ENCODE results near the gene PSTPIP2.

Gene PSTPIP2

DNA sequence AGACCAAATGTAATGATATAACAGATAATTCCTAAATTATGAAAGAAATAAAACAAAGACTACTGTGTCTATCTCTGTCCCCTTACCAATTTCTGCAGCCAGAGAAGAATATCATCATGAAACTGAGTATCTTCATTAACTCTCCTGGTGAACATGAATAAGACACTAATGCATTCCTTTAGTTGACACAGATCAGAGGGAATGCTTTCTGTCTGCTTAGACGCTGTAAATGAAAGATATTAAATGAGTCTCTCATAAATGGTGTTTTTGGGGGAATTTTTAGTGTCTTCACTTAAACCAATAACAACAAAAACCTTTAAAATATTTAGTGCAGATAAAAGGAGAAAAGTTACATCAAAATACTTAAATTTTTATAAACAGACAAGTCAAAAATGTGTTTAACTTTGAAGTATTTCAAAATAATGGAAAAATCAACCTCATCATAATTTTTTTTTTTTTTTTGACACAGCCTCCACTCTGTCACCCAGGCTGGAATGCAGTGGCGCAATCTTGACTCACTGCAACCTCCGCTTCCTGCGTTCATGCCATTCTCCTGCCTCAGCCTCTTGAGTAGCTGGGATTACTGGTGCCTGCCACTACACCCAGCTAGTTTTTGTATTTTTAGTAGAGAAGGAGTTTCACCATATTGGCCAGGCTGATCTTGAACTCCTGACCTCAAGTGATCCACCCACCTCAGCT lies 120.9 kb downstream of the PSTPIP2 start:
- H3K4me2 ChIP-seq (ENCODE audit: low read depth, low read length, poor library complexity, severe bottlenecking), result no peak overlapping the region
- H3K79me2 ChIP-seq (ENCODE audit: insufficient read depth, low read length), result no peaks in the 10 kb centered on the region
- H3K36me3 ChIP-seq (ENCODE audit: insufficient read depth, low read length), result peaks cover 93% of the 10 kb centered on the region
- no peak overlapping the region for H2AFZ ChIP-seq (ENCODE audit: low read length)
- no peaks in the 10 kb centered on the region for H3K9me3 ChIP-seq (ENCODE audit: insufficient read depth, low read depth, low read length)
- TF ChIP-seq, protein P1, sequence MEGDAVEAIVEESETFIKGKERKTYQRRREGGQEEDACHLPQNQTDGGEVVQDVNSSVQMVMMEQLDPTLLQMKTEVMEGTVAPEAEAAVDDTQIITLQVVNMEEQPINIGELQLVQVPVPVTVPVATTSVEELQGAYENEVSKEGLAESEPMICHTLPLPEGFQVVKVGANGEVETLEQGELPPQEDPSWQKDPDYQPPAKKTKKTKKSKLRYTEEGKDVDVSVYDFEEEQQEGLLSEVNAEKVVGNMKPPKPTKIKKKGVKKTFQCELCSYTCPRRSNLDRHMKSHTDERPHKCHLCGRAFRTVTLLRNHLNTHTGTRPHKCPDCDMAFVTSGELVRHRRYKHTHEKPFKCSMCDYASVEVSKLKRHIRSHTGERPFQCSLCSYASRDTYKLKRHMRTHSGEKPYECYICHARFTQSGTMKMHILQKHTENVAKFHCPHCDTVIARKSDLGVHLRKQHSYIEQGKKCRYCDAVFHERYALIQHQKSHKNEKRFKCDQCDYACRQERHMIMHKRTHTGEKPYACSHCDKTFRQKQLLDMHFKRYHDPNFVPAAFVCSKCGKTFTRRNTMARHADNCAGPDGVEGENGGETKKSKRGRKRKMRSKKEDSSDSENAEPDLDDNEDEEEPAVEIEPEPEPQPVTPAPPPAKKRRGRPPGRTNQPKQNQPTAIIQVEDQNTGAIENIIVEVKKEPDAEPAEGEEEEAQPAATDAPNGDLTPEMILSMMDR (conservative IDR thresholded peaks at IDR 0.05; ENCODE audit: low read length), result no peak
- TF ChIP-seq EZH2phosphoT487 (IDR thresholded peaks at IDR 0.05; ENCODE audit: borderline replicate concordance), result no peak
- no peaks in the 10 kb centered on the region for H3K9me2 ChIP-seq (replicated peaks; ENCODE audit: low read depth, low read length)
- H4K20me1 ChIP-seq (ENCODE audit: insufficient read depth, low read length, poor library complexity, severe bottlenecking), result no peaks in the 10 kb centered on the region
- no peak overlapping the region for H3K9ac ChIP-seq (ENCODE audit: low read depth, low read length, poor library complexity, severe bottlenecking)
- H3K4me1 ChIP-seq (ENCODE audit: insufficient read depth, low read length, poor library complexity, severe bottlenecking), result no peaks in the 10 kb centered on the region
- H3K27me3 ChIP-seq (ENCODE audit: insufficient read depth, low read length, poor library complexity, severe bottlenecking), result no peaks in the 10 kb centered on the region
- H3F3A ChIP-seq (ENCODE audit: low read depth), result no peaks in the 10 kb centered on the region
- H3K4me3 ChIP-seq (ENCODE audit: low read length, poor library complexity, severe bottlenecking), result no peak overlapping the region

DNA sequence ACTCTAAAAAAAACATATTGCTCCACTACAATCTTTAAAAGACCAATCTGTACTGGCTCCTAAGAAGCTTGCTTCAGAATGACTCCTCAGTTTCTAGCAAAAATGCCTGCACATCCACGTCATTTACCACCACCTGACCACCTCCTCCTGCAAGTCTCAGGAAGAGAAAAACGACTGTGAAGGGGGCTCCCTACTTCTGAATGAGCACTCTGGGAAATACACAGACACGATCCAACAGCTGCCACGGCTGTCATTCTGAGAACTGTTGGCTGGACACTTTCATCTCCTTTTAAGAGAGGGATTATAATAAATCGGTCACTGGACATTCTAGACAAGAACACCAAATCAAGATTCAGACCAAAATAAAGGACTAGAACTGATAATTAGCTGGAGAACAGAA lies 126.4 kb downstream of the PSTPIP2 start:
- TF ChIP-seq, protein P1 (conservative IDR thresholded peaks at IDR 0.05; ENCODE audit: low read length), result no peak
- no peak for TF ChIP-seq EZH2phosphoT487 (IDR thresholded peaks at IDR 0.05; ENCODE audit: borderline replicate concordance)
- Histone ChIP-seq H2AFZ (ENCODE audit: low read length) (no peak overlapping the region), H3K9me3 (ENCODE audit: insufficient read depth, low read depth, low read length) (no peaks in the 10 kb centered on the region), H3K4me1 (ENCODE audit: insufficient read depth, low read length, poor library complexity, severe bottlenecking) (no peaks in the 10 kb centered on the region), H4K20me1 (ENCODE audit: insufficient read depth, low read length, poor library complexity, severe bottlenecking) (no peaks in the 10 kb centered on the region), H3F3A (ENCODE audit: low read depth) (no peaks in the 10 kb centered on the region), H3K4me2 (ENCODE audit: low read depth, low read length, poor library complexity, severe bottlenecking) (no peak overlapping the region), H3K9me2 (replicated peaks; ENCODE audit: low read depth, low read length) (no peaks in the 10 kb centered on the region), H3K36me3 (ENCODE audit: insufficient read depth, low read length) (peaks cover 89% of the 10 kb centered on the region), H3K9ac (ENCODE audit: low read depth, low read length, poor library complexity, severe bottlenecking) (no peak overlapping the region), H3K27me3 (ENCODE audit: insufficient read depth, low read length, poor library complexity, severe bottlenecking) (no peaks in the 10 kb centered on the region), H3K79me2 (ENCODE audit: insufficient read depth, low read length) (no peaks in the 10 kb centered on the region), H3K4me3 (ENCODE audit: low read length, poor library complexity, severe bottlenecking) (no peak overlapping the region)

DNA sequence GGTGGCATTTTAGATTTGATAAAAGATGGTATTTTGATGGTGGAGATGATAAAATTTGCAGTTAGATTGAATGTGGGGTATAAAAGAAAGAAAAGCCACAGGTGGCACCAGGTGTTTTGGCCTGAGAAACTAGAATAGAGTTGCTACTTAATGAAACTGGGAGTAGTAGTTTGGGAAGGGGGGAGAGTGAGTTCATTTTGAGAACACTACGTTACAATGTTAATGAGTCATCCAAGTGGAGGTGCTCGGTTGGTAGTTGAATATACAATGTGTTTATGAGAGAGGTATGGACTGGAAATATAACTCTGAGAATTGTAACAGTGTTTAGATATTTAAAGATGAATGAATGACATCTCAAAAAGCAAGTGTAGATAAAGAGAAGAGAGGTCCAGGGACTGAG lies 131.3 kb downstream of the PSTPIP2 start:
- Histone ChIP-seq H2AFZ (ENCODE audit: low read length) (no peak overlapping the region), H3K36me3 (ENCODE audit: insufficient read depth, low read length) (peaks cover 76% of the 10 kb centered on the region), H3K4me2 (ENCODE audit: low read depth, low read length, poor library complexity, severe bottlenecking) (no peak overlapping the region)

More for the DNA sequence above, 131.3 kb downstream of the PSTPIP2 start:
- no peaks in the 10 kb centered on the region for H4K20me1 ChIP-seq (ENCODE audit: insufficient read depth, low read length, poor library complexity, severe bottlenecking)
- H3K27me3 ChIP-seq (ENCODE audit: insufficient read depth, low read length, poor library complexity, severe bottlenecking), result no peaks in the 10 kb centered on the region
- no peaks in the 10 kb centered on the region for H3K9me3 ChIP-seq (ENCODE audit: insufficient read depth, low read depth, low read length)
- H3K4me3 ChIP-seq (ENCODE audit: low read length, poor library complexity, severe bottlenecking), result no peak overlapping the region
- no peak for TF ChIP-seq EZH2phosphoT487 (IDR thresholded peaks at IDR 0.05; ENCODE audit: borderline replicate concordance)
- TF ChIP-seq, protein P1 (conservative IDR thresholded peaks at IDR 0.05; ENCODE audit: low read length), result no peak
- no peaks in the 10 kb centered on the region for H3F3A ChIP-seq (ENCODE audit: low read depth)
- no peaks in the 10 kb centered on the region for H3K9me2 ChIP-seq (replicated peaks; ENCODE audit: low read depth, low read length)
- H3K4me1 ChIP-seq (ENCODE audit: insufficient read depth, low read length, poor library complexity, severe bottlenecking), result peaks cover 8% of the 10 kb centered on the region
- H3K79me2 ChIP-seq (ENCODE audit: insufficient read depth, low read length), result no peaks in the 10 kb centered on the region
- no peak overlapping the region for H3K9ac ChIP-seq (ENCODE audit: low read depth, low read length, poor library complexity, severe bottlenecking)
